ENCODE data around the gene TNFAIP8L1.
A peak's percentile ranks its signal among the peaks of the same experiment; 100 is the strongest.

TNFAIP8L1 gene

GRCh38 chr19:4638828-4639530 lies at the start of gene TNFAIP8L1 (continued):
- peak; percentile 63; the same call in 1 of the 2 replicates for TF ChIP-seq KLF17 (tag by site-specific recombination; IDR thresholded peaks at IDR 0.05)
- no peak for TF ChIP-seq ZNF19 (tag by site-specific recombination; IDR thresholded peaks at IDR 0.05; ENCODE audit: low read depth)
- peak; percentile 96 for TF ChIP-seq PATZ1 (tag by site-specific recombination; IDR thresholded peaks at IDR 0.05)
- peak; percentile 39; the same call in 1 of the 2 replicates for TF ChIP-seq ZNF2 (tag by site-specific recombination; IDR thresholded peaks at IDR 0.05)
- peak; percentile 36; the same call in 1 of the 2 replicates for TF ChIP-seq KLF1 (tag by site-specific recombination; IDR thresholded peaks at IDR 0.05)
- TF ChIP-seq ZNF610 (tag by site-specific recombination; IDR thresholded peaks at IDR 0.05; ENCODE audit: borderline replicate concordance) = 0 out of 2 replicates have a peak, but pooled peaks have one; percentile 25
- peak; percentile 45; the same call in 1 of the 2 replicates for TF ChIP-seq ZNF121 (tag by site-specific recombination; IDR thresholded peaks at IDR 0.05)
- peak; percentile 73; the same call in 1 of the 2 replicates for TF ChIP-seq ZFHX2 (tag by site-specific recombination; conservative IDR thresholded peaks at IDR 0.05)
- no peak for TF ChIP-seq HOXD13 (CRISPR knock-in tag; IDR thresholded peaks at IDR 0.05; ENCODE audit: borderline replicate concordance)
- peak; percentile 75 for TF ChIP-seq SP3 (tag by site-specific recombination; IDR thresholded peaks at IDR 0.05)
- TF ChIP-seq SETDB1 (IDR thresholded peaks at IDR 0.05; ENCODE audit: insufficient read length, low read length) = no peak
- TF ChIP-seq ZFP69B (tag by site-specific recombination; IDR thresholded peaks at IDR 0.05) = peak; percentile 43; the same call in 1 of the 2 replicates
- TF ChIP-seq BCL6B (tag by site-specific recombination; IDR thresholded peaks at IDR 0.05) = no peak
- TF ChIP-seq ZNF692 (tag by site-specific recombination; IDR thresholded peaks at IDR 0.05) = peak; percentile 60; the same call in 1 of the 2 replicates
- no peak for TF ChIP-seq ZNF169 (tag by site-specific recombination; IDR thresholded peaks at IDR 0.05)
- 0 out of 2 replicates have a peak, but pooled peaks have one; percentile 7 for TF ChIP-seq IKZF3 (tag by site-specific recombination; IDR thresholded peaks at IDR 0.05)
- TF ChIP-seq KLF16 (tag by site-specific recombination; IDR thresholded peaks at IDR 0.05) = peak; percentile 81
- TF ChIP-seq KLF8 (tag by site-specific recombination; IDR thresholded peaks at IDR 0.05) = peak; percentile 81
- peak; percentile 24; the same call in 1 of the 2 replicates for TF ChIP-seq ZNF341 (tag by site-specific recombination; IDR thresholded peaks at IDR 0.05; ENCODE audit: low read depth)
- TF ChIP-seq ZXDB (tag by site-specific recombination; IDR thresholded peaks at IDR 0.05) = peak; percentile 93
- TF ChIP-seq ZSCAN5A (tag by site-specific recombination; IDR thresholded peaks at IDR 0.05) = no peak
- TF ChIP-seq ZNF335 (tag by site-specific recombination; conservative IDR thresholded peaks at IDR 0.05) = peak; percentile 72
- TF ChIP-seq ZNF280D (tag by site-specific recombination; IDR thresholded peaks at IDR 0.05) = no peak
- peak; percentile 81 for TF ChIP-seq GLIS2 (tag by site-specific recombination; IDR thresholded peaks at IDR 0.05)
- TF ChIP-seq OVOL3 (tag by site-specific recombination; IDR thresholded peaks at IDR 0.05) = no peak
- TF ChIP-seq ZNF362 (tag by site-specific recombination; IDR thresholded peaks at IDR 0.05) = no peak
- TF ChIP-seq ZNF768 (tag by site-specific recombination; IDR thresholded peaks at IDR 0.05) = peak; percentile 90; the same call in 1 of the 2 replicates
- peak; percentile 89 for TF ChIP-seq SP2 (tag by site-specific recombination; IDR thresholded peaks at IDR 0.05)

All from HEK293 (cell line).